Neural crest cell (in vitro differentiated cells): ENCODE data around the gene MRPL51. TPM values are rescaled to one million over a fixed set of nuclear protein-coding genes. Genes with fewer than 3 reads are reported as not detected.

Experiments used
- DNase-seq: peaks from one replicate; pipeline ENCODE4 v3.0.0; 2021; ENCODE audit warnings: low read depth, mixed read lengths, low spot score
- H3K27ac Mint-ChIP-seq: one replicate; pipeline ENCODE4 v1.8.0; 2021; ENCODE audit warnings: mild to moderate bottlenecking, mixed read lengths; ENCODE audit not compliant: unreplicated experiment
- H3K27me3 Mint-ChIP-seq: 2 replicates; pipeline ENCODE4 v1.8.0; 2021; ENCODE audit warnings: low read depth, mild to moderate bottlenecking, mixed read lengths
- H3K36me3 Mint-ChIP-seq: 2 replicates; pipeline ENCODE4 v1.8.0; 2021; ENCODE audit warnings: low read depth, mild to moderate bottlenecking, mixed read lengths
- H3K4me1 Mint-ChIP-seq: 2 replicates; pipeline ENCODE4 v1.8.0; 2021; ENCODE audit warnings: mixed read lengths
- H3K4me3 Mint-ChIP-seq: one replicate; pipeline ENCODE4 v1.8.0; 2021; ENCODE audit warnings: mild to moderate bottlenecking, mixed read lengths
- H3K9me3 Mint-ChIP-seq: 2 replicates; pipeline ENCODE4 v1.8.0; 2021; ENCODE audit warnings: mixed read lengths
- CTCF ChIP-seq: fragments of 200-600 bp; sonication (generic); conservative IDR thresholded peaks from 2 replicates; pipeline ENCODE4 v1.5.0; 2021; ENCODE audit warnings: antibody characterized with exemption, mild to moderate bottlenecking
- total RNA-seq: library from RNA; stranded (reverse); gene quantifications from 2 replicates; pipeline ENCODE4 v1.2.1, GENCODE V29; 2021

Gene MRPL51
- total RNA-seq, 1 donor from 2014 or later, result 272 TPM

GRCh38 chr12:6528539-6529235 is 35.6 kb upstream of the MRPL51 start:
- H3K9me3 Mint-ChIP-seq, result no peaks in the 10 kb centered on the region
- TF ChIP-seq CTCF, result no peak
- DNase-seq, result no peak
- peak overlapping the region; percentile 62 for H3K4me3 Mint-ChIP-seq
- no peak overlapping the region for H3K27ac Mint-ChIP-seq
- peaks cover 8% of the 10 kb centered on the region for H3K27me3 Mint-ChIP-seq
- peaks cover 46% of the 10 kb centered on the region for H3K4me1 Mint-ChIP-seq
- peaks cover 34% of the 10 kb centered on the region for H3K36me3 Mint-ChIP-seq

GRCh38 chr12:6527711-6528110 is 34.6 kb upstream of the MRPL51 start:
- H3K4me3 Mint-ChIP-seq, result no peak overlapping the region
- DNase-seq, result no peak
- peaks cover 37% of the 10 kb centered on the region for H3K4me1 Mint-ChIP-seq
- H3K9me3 Mint-ChIP-seq, result no peaks in the 10 kb centered on the region
- peaks cover 3% of the 10 kb centered on the region for H3K27me3 Mint-ChIP-seq
- H3K27ac Mint-ChIP-seq, result no peak overlapping the region
- TF ChIP-seq CTCF, result no peak
- H3K36me3 Mint-ChIP-seq, result peaks cover 36% of the 10 kb centered on the region

GRCh38 chr12:6526766-6527525 is 33.9 kb upstream of the MRPL51 start:
- peak; percentile 25 for TF ChIP-seq CTCF
- H3K9me3 Mint-ChIP-seq, result no peaks in the 10 kb centered on the region
- peak overlapping the region; percentile 71 for H3K27ac Mint-ChIP-seq
- H3K4me3 Mint-ChIP-seq, result no peak overlapping the region
- peaks cover 29% of the 10 kb centered on the region for H3K4me1 Mint-ChIP-seq
- peaks cover 35% of the 10 kb centered on the region for H3K36me3 Mint-ChIP-seq
- H3K27me3 Mint-ChIP-seq, result no peaks in the 10 kb centered on the region
- no peak for DNase-seq

GRCh38 chr12:6526201-6526600 is 33.1 kb upstream of the MRPL51 start:
- Mint-ChIP-seq H3K4me1 (peaks cover 25% of the 10 kb centered on the region), H3K36me3 (peaks cover 35% of the 10 kb centered on the region), H3K27ac (peak overlapping the region; percentile 75), H3K4me3 (no peak overlapping the region), H3K27me3 (no peaks in the 10 kb centered on the region), H3K9me3 (no peaks in the 10 kb centered on the region)
- TF ChIP-seq CTCF, result no peak
- no peak for DNase-seq

- Mint-ChIP-seq H3K4me3 (no peak overlapping the region), H3K4me1 (peaks cover 17% of the 10 kb centered on the region), H3K9me3 (no peaks in the 10 kb centered on the region), H3K36me3 (peaks cover 34% of the 10 kb centered on the region), H3K27me3 (no peaks in the 10 kb centered on the region), H3K27ac (no peak overlapping the region)
- no peak for TF ChIP-seq CTCF
- no peak for DNase-seq
Measured at GRCh38 chr12:6524648-6525047, 31.6 kb upstream of the MRPL51 start.
